Spleen (tissue), 11 donors: ENCODE results near the gene MYO18B. TPM values are rescaled to one million over a fixed set of nuclear protein-coding genes. Genes with fewer than 3 reads are reported as not detected.

Experiments
- DNase-seq: peaks from one replicate; pipeline ENCODE4 v3.0.0-alpha.2; 2020
- H3K27ac ChIP-seq, 8 donors: fragments of 200-600 bp; sonication (generic) in 7 of 8; 1 replicate in 4 of 8; 2 replicates in 4 of 8; pipeline versions ENCODE4 v1.5.0 to v1.8.0; 2016 to 2021; ENCODE audit warnings: inconsistent platforms in 4 of 8, mild to moderate bottlenecking in 4 of 8, moderate library complexity in 1 of 8
- H3K27me3 ChIP-seq, 7 donors: fragments of 200-600 bp; sonication (generic) in 6 of 7; replicated peaks in 1 of 7; 1 replicate in 4 of 7; 2 replicates in 3 of 7; pipeline versions ENCODE4 v1.5.0 to v1.8.0; 2016 to 2021; ENCODE audit warnings: inconsistent platforms in 3 of 7, mild to moderate bottlenecking in 1 of 7
- H3K36me3 ChIP-seq, 6 donors: fragments of 200-600 bp; sonication (generic) in 5 of 6; 1 replicate in 4 of 6; 2 replicates in 2 of 6; pipeline versions ENCODE4 v1.5.0 to v1.8.0; 2016 to 2021; ENCODE audit warnings: inconsistent platforms in 2 of 6
- H3K4me1 ChIP-seq, 6 donors: fragments of 200-600 bp; sonication (generic) in 5 of 6; 1 replicate in 3 of 6; 2 replicates in 3 of 6; pipeline versions ENCODE4 v1.5.0 to v1.8.0; 2016 to 2021; ENCODE audit warnings: inconsistent platforms in 3 of 6
- H3K4me3 ChIP-seq, 8 donors: fragments of 200-600 bp; sonication (generic) in 7 of 8; 1 replicate in 4 of 8; 2 replicates in 4 of 8; pipeline versions ENCODE4 v1.5.0 to v1.8.0; 2016 to 2021; ENCODE audit warnings: inconsistent platforms in 4 of 8, mild to moderate bottlenecking in 4 of 8, moderate library complexity in 2 of 8
- H3K9me3 ChIP-seq, 8 donors: fragments of 200-600 bp; sonication (generic) in 7 of 8; 1 replicate in 4 of 8; 2 replicates in 4 of 8; pipeline versions ENCODE4 v1.5.0 to v1.8.0; 2016 to 2021; ENCODE audit warnings: inconsistent platforms in 4 of 8
- POLR2A ChIP-seq, 3 donors: fragments of 450-650 bp; IDR thresholded peaks; one replicate each; pipeline ENCODE4 v1.5.1; 2017; ENCODE audit warnings: antibody characterized with exemption in 3 of 3, mild to moderate bottlenecking in 1 of 3
- POLR2AphosphoS5 ChIP-seq, 3 donors: sonication (generic); formaldehyde crosslinking; IDR thresholded peaks; one replicate each; pipeline ENCODE4 v1.5.1; 2017; ENCODE audit warnings: antibody characterized with exemption in 3 of 3
- WGBS, 5 donors: extraction: QIAGEN DNeasy Blood & Tissue Kit in 3 of 5; methylation state at CpG; one replicate each; pipeline versions ENCODE4 v1.1.5 to v1.1.7; 2013 to 2018; 5-methylcytosine and 5-hydroxymethylcytosine counted together
- intact Hi-C: fragments of 100-400 bp; cut with DNase I; formaldehyde crosslinking; loops from one replicate; pipeline ENCODE4 v1.15.0; 2023; ENCODE audit warnings: low total_unique reads
- polyA plus RNA-seq, 3 donors: library from polyadenylated mRNA; stranded (reverse); fragments of 200-250 nt; gene quantifications; one replicate each; pipeline ENCODE4 v1.2.1, GENCODE V29; 2013
- total RNA-seq, 7 donors: library from RNA; depleted of rRNA in 3 of 7; stranded (reverse); fragments of >200 nt in 3 of 7; fragmentation: NEBNext Ultra II Directional in 4 of 7; extraction: Animal tissue kit (Norgen Biotek cat#: 25700) in 4 of 7; gene quantifications; one replicate each; pipeline versions ENCODE4 v1.1.0 to v1.2.1, GENCODE V29; 2016 to 2021
- TF ChIP-seq, protein P1 (sequence below), 11 experiments: fragments of 200-600 bp in 7 of 11; fragments of 450-650 bp in 4 of 11; sonication (generic) in 4 of 11; IDR thresholded peaks in 8 of 11; conservative IDR thresholded peaks in 3 of 11; 1 replicate in 7 of 11; 2 replicates in 4 of 11; pipeline versions ENCODE4 v1.4.0 to v1.8.0; 2016 to 2021; ENCODE audit warnings: antibody characterized with exemption in 11 of 11, inconsistent platforms in 4 of 11, mild to moderate bottlenecking in 1 of 11
- donor health status: healthy with polysubstance abuse.
- donor health status: DM: no; HTN: no; CAD: no; lungs with moderate emphysema.
- donor health status: DM: no; HTN: no; CAD: no.
- donor health status: Bipolar disorder and iron deficiency.
- donor health status: healthy.
- donor health status: DM: no; HTN: no; CAD: no.
- donor health status: DM: yes; HTN: yes; CAD: no.

The MYO18B gene
- total and polyA plus RNA-seq, 10 donors, result under 0.01 to 0.79 (median 0.12) TPM

DNA sequence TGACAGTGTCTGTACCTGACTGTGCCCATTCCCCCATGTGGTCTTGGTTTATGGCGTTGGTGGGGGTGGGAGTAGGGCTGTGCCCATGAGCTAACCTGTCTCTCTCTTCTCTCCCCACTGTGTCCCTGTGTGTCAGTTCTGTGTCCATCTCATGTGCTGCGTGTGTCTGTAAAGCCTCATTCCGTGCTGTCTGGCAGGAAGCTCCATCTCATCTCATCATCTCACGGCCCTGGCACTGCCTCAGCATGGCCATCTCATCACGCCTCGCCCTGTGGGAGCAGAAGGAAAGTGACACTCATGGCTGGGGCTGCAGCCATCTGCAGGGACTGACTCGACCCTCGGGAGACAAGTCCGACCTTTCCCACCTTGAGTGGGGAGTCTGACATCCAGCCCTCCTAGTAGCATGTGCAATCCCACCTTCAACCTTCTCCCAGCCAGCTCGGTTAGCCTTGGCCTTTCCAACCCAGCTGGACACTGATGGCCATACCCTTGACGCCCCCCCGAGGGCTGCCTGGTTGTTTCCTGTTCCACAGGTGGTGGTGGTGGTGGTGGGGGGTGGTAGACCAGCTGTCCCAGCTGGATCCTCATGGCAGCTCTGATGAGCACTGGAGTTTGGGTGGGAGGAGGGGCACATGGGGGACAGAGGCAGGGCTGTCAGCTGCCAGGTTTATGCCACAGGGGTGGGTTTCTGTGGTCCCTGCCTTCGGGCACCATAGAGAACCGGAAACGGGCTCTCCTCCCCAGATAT lies 19.0 kb downstream of the MYO18B start:
- Histone ChIP-seq H3K27ac (peak overlapping the region in 3 of 8 donors; percentile 9 to 67 (median 41)), H3K4me3 (no peak overlapping the region), H3K9me3 (peaks cover 0 to 10% (median 5%) of the 10 kb centered on the region in 8 donors), H3K27me3 (peaks cover 0 to 7% (median 0%) of the 10 kb centered on the region in 7 donors), H3K36me3 (no peaks in the 10 kb centered on the region), H3K4me1 (peaks cover 0 to 42% (median 8%) of the 10 kb centered on the region in 6 donors)
- DNase-seq, result no peak
- intact Hi-C loops, result no loop called here
- WGBS, 5 donors, result 61 to 80% (median 71%) methylated on average over 15 of the region's 15 CpGs
- TF ChIP-seq, protein P1, sequence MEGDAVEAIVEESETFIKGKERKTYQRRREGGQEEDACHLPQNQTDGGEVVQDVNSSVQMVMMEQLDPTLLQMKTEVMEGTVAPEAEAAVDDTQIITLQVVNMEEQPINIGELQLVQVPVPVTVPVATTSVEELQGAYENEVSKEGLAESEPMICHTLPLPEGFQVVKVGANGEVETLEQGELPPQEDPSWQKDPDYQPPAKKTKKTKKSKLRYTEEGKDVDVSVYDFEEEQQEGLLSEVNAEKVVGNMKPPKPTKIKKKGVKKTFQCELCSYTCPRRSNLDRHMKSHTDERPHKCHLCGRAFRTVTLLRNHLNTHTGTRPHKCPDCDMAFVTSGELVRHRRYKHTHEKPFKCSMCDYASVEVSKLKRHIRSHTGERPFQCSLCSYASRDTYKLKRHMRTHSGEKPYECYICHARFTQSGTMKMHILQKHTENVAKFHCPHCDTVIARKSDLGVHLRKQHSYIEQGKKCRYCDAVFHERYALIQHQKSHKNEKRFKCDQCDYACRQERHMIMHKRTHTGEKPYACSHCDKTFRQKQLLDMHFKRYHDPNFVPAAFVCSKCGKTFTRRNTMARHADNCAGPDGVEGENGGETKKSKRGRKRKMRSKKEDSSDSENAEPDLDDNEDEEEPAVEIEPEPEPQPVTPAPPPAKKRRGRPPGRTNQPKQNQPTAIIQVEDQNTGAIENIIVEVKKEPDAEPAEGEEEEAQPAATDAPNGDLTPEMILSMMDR (IDR thresholded peaks at IDR 0.05 in 8 of 11, conservative IDR thresholded peaks at IDR 0.05 in 3 of 11), result no peak
- no peak for TF ChIP-seq POLR2AphosphoS5 (IDR thresholded peaks at IDR 0.05)
- TF ChIP-seq POLR2A (IDR thresholded peaks at IDR 0.05), result no peak

DNA sequence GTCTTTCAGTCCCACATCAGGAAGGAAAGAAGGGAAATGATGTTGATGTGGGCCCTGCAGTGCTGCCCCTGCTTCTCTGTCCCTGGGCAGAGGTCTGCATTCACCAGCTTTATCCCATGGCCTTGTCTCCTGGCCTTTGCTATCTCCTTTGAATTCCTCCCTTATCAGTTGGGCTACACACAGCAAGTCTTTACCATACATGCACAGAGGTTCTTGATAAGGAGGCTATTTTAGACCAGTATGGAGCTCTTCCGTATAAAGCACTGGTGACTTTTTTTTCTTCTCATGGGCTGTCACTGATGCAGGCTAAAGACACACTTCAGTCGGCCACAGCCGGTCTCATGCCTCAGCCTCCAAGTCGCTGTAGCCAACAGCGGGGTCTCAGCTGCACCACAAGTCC lies 20.2 kb downstream of the MYO18B start:
- Histone ChIP-seq H3K4me3 (no peak overlapping the region), H3K27ac (peak overlapping the region in 2 of 8 donors; percentile 33 to 67), H3K27me3 (peaks cover 0 to 7% (median 0%) of the 10 kb centered on the region in 7 donors), H3K36me3 (no peaks in the 10 kb centered on the region), H3K9me3 (peaks cover 0 to 21% (median 16%) of the 10 kb centered on the region in 8 donors), H3K4me1 (peaks cover 0 to 40% (median 7%) of the 10 kb centered on the region in 6 donors)
- 69 to 89% (median 76%) methylated on average over 5 of the region's 5 CpGs for WGBS, 5 donors
- TF ChIP-seq, protein P1 (IDR thresholded peaks at IDR 0.05 in 8 of 11, conservative IDR thresholded peaks at IDR 0.05 in 3 of 11), result no peak
- TF ChIP-seq POLR2A (IDR thresholded peaks at IDR 0.05) (no peak), POLR2AphosphoS5 (IDR thresholded peaks at IDR 0.05) (peak in 1 of 3 donors; percentile 37)
- intact Hi-C loops, result no loop called here
- no peak for DNase-seq

DNA sequence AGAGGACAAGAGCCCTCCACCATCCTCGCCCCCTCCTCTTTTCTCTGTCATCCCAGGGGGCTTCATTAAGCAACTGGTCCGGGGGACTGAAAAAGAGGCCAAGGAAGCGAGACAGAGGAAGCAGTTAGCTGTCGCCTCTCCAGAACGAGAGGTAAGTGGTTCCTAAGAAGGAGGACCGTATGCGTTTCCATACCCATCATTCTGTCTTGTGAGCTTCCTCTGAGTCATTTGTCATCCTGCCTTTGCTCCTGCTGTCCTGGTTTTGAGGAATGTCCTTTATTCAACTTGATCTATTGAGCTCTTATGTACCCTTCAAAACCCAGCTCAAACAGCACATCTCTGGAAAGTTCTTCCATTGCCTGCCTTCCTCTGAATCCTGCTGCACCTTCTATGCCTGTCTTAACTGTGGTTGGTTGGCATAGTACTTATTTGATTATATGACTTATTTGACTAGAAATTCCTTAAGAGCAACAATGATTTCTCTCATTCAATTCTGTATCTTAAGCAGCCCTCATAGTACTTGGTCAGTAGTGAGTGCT lies 21.3 kb downstream of the MYO18B start:
- Histone ChIP-seq H3K27ac (no peak overlapping the region), H3K4me1 (peaks cover 0 to 28% (median 3%) of the 10 kb centered on the region in 6 donors), H3K36me3 (no peaks in the 10 kb centered on the region), H3K27me3 (peaks cover 0 to 7% (median 0%) of the 10 kb centered on the region in 7 donors), H3K4me3 (no peak overlapping the region), H3K9me3 (peaks cover 0 to 27% (median 18%) of the 10 kb centered on the region in 8 donors)
- TF ChIP-seq, protein P1 (IDR thresholded peaks at IDR 0.05 in 8 of 11, conservative IDR thresholded peaks at IDR 0.05 in 3 of 11), result no peak
- TF ChIP-seq POLR2AphosphoS5 (IDR thresholded peaks at IDR 0.05) (no peak), POLR2A (IDR thresholded peaks at IDR 0.05) (no peak)
- DNase-seq, result no peak
- 77 to 84% (median 83%) methylated on average over 7 of the region's 7 CpGs for WGBS, 5 donors
- intact Hi-C loops, result no loop called here
